Measurements from ENCODE around the gene TRAF5. TPM values are rescaled to one million over a fixed set of nuclear protein-coding genes. Genes with fewer than 3 reads are reported as not detected.
"Not testable (repeated sequence)": the region's sequence is repeated elsewhere in the genome, so short reads cannot be mapped to it uniquely, and the experiment has no call there.

The TRAF5 gene
- total RNA-seq: 36.3 TPM

GRCh38 chr1:211326528-211327345 lies at the start of gene TRAF5:
Gene TRAF5 (plus strand): TSS chr1:211326833. CDS start chr1:211353240, 26,407 bp downstream.
- no peak for DNase-seq (ENCODE audit: low spot score)

- DNase-seq (ENCODE audit: low spot score): no peak
These were observed 47.3 kb upstream of the TRAF5 start for GRCh38 chr1:211279340-211279739.

- DNase-seq (ENCODE audit: low spot score): no peak
These were observed 45.7 kb upstream of the TRAF5 start for GRCh38 chr1:211280910-211281309.

GRCh38 chr1:211281320-211282022 lies 45.2 kb upstream of the TRAF5 start:
- no peak for DNase-seq (ENCODE audit: low spot score)

GRCh38 chr1:211282023-211282373 lies 44.6 kb upstream of the TRAF5 start:
- no peak for DNase-seq (ENCODE audit: low spot score)

- no peak for DNase-seq (ENCODE audit: low spot score)
These were observed 41.4 kb upstream of the TRAF5 start for GRCh38 chr1:211285196-211285595.

GRCh38 chr1:211287218-211287617 lies 39.4 kb upstream of the TRAF5 start:
- DNase-seq (ENCODE audit: low spot score): no peak

GRCh38 chr1:211292411-211292810 lies 34.2 kb upstream of the TRAF5 start:
- no peak for DNase-seq (ENCODE audit: low spot score)

GRCh38 chr1:211296396-211296795 lies 30.2 kb upstream of the TRAF5 start:
- no peak for DNase-seq (ENCODE audit: low spot score)

- DNase-seq (ENCODE audit: low spot score): no peak
These were observed 21.6 kb upstream of the TRAF5 start for GRCh38 chr1:211305044-211305443.

GRCh38 chr1:211309617-211310016 lies 17.0 kb upstream of the TRAF5 start:
- no peak for DNase-seq (ENCODE audit: low spot score)

- DNase-seq (ENCODE audit: low spot score): no peak
These were observed 13.2 kb upstream of the TRAF5 start for GRCh38 chr1:211313392-211313791.

- no peak for DNase-seq (ENCODE audit: low spot score)
These were observed 7.9 kb upstream of the TRAF5 start for GRCh38 chr1:211318576-211319280.

- no peak for DNase-seq (ENCODE audit: low spot score)
These were observed 6.7 kb upstream of the TRAF5 start for GRCh38 chr1:211319892-211320291.

- no peak for DNase-seq (ENCODE audit: low spot score)
These were observed 5.7 kb upstream of the TRAF5 start for GRCh38 chr1:211320980-211321379.

GRCh38 chr1:211321646-211322045 lies 5.0 kb upstream of the TRAF5 start:
- not testable (repeated sequence) for DNase-seq (ENCODE audit: low spot score)

- no peak for DNase-seq (ENCODE audit: low spot score)
These were observed 3.2 kb upstream of the TRAF5 start for GRCh38 chr1:211323156-211324063.

GRCh38 chr1:211324992-211325775 lies 1.4 kb upstream of the TRAF5 start:
- no peak for DNase-seq (ENCODE audit: low spot score)

- DNase-seq (ENCODE audit: low spot score): no peak
These were observed 499 bp upstream of the TRAF5 start for GRCh38 chr1:211326140-211326527.

GRCh38 chr1:211327346-211327921 lies 801 bp downstream of the TRAF5 start:
- no peak for DNase-seq (ENCODE audit: low spot score)
